Upper lobe of right lung (tissue), 1 donor: ENCODE measurements around the gene MCRIP1. TPM values are rescaled to one million over a fixed set of nuclear protein-coding genes. Genes with fewer than 3 reads are reported as not detected.

Experiments used
- ATAC-seq: fragments of 200-7000 bp; cut with Tn5 transposase; one replicate; pipeline ENCODE4 v1.9.1; 2020; ENCODE audit warnings: mild to moderate bottlenecking, moderate library complexity
- DNase-seq: peaks from one replicate; pipeline ENCODE4 v3.0.0-alpha.2; 2020
- H3K27ac ChIP-seq: fragments of 200-600 bp; one replicate; pipeline ENCODE4 v1.8.0; 2022
- H3K27me3 ChIP-seq: fragments of 200-600 bp; one replicate; pipeline ENCODE4 v1.8.0; 2022; ENCODE audit warnings: mild to moderate bottlenecking
- H3K36me3 ChIP-seq: fragments of 200-600 bp; one replicate; pipeline ENCODE4 v1.8.0; 2022
- H3K4me1 ChIP-seq: fragments of 200-600 bp; one replicate; pipeline ENCODE4 v1.8.0; 2022
- H3K4me3 ChIP-seq: fragments of 200-600 bp; one replicate; pipeline ENCODE4 v1.8.0; 2022; ENCODE audit warnings: mild to moderate bottlenecking
- H3K9me3 ChIP-seq: fragments of 200-600 bp; one replicate; pipeline ENCODE4 v1.8.0; 2022
- intact Hi-C: fragments of 100-400 bp; cut with DNase I; formaldehyde crosslinking; loops from one replicate; pipeline ENCODE4 v1.11.0; 2022
- total RNA-seq: library from RNA; stranded (reverse); fragmentation: NEBNext Ultra II Directional; extraction: Animal tissue kit (Norgen Biotek cat#: 25700); gene quantifications from one replicate; pipeline ENCODE4 v1.2.1, GENCODE V29; 2021
- TF ChIP-seq, protein P1 (sequence below): fragments of 200-600 bp; IDR thresholded peaks from one replicate; pipeline ENCODE4 v1.8.0; 2022; ENCODE audit warnings: antibody characterized with exemption
- donor health status: DM: no; HTN: yes; CAD: no; lungs with severe emphysema.

MCRIP1 gene
- total RNA-seq, 1 donor from 2014 or later = 72.8 TPM

DNA sequence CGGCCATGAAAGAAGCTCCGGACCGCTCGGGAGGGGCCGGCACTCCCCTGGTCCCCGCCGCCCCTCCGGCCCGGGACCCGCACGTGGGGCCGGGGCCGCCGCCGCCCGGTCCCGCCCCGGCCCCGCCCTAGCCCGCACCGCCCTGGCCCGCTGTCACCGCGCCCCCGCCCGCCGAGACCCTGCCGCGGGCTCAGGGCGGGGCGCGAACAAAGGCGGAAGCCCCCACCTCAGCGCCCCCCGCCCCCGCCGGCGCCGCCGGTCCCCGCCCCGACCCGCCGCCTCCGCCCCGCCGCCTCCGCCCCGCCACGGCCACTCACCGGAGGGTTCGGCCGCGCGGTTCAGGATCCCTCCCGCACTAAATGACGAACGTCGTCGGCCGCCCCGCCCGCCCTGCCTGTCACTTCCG is 37.9 kb upstream of the MCRIP1 start, which contains the start of gene ARHGDIA:
ARHGDIA (minus strand) TSS at position 357 of the 406 bp plus-strand sequence. CDS start 1,407 bp downstream, outside the sequence.
- TF ChIP-seq, protein P1, sequence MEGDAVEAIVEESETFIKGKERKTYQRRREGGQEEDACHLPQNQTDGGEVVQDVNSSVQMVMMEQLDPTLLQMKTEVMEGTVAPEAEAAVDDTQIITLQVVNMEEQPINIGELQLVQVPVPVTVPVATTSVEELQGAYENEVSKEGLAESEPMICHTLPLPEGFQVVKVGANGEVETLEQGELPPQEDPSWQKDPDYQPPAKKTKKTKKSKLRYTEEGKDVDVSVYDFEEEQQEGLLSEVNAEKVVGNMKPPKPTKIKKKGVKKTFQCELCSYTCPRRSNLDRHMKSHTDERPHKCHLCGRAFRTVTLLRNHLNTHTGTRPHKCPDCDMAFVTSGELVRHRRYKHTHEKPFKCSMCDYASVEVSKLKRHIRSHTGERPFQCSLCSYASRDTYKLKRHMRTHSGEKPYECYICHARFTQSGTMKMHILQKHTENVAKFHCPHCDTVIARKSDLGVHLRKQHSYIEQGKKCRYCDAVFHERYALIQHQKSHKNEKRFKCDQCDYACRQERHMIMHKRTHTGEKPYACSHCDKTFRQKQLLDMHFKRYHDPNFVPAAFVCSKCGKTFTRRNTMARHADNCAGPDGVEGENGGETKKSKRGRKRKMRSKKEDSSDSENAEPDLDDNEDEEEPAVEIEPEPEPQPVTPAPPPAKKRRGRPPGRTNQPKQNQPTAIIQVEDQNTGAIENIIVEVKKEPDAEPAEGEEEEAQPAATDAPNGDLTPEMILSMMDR = no peak
- intact Hi-C loops = no loop called here
- peak; percentile 3 for ATAC-seq
- H3K4me1 ChIP-seq = peaks cover 43% of the 10 kb centered on the region
- H3K36me3 ChIP-seq = peaks cover 19% of the 10 kb centered on the region
- H3K27me3 ChIP-seq = no peaks in the 10 kb centered on the region
- H3K4me3 ChIP-seq = peak within 1 kb of the TSS; percentile 94
- H3K9me3 ChIP-seq = no peaks in the 10 kb centered on the region
- DNase-seq = no peak
- H3K27ac ChIP-seq = peak within 1 kb of the TSS; percentile 99

DNA sequence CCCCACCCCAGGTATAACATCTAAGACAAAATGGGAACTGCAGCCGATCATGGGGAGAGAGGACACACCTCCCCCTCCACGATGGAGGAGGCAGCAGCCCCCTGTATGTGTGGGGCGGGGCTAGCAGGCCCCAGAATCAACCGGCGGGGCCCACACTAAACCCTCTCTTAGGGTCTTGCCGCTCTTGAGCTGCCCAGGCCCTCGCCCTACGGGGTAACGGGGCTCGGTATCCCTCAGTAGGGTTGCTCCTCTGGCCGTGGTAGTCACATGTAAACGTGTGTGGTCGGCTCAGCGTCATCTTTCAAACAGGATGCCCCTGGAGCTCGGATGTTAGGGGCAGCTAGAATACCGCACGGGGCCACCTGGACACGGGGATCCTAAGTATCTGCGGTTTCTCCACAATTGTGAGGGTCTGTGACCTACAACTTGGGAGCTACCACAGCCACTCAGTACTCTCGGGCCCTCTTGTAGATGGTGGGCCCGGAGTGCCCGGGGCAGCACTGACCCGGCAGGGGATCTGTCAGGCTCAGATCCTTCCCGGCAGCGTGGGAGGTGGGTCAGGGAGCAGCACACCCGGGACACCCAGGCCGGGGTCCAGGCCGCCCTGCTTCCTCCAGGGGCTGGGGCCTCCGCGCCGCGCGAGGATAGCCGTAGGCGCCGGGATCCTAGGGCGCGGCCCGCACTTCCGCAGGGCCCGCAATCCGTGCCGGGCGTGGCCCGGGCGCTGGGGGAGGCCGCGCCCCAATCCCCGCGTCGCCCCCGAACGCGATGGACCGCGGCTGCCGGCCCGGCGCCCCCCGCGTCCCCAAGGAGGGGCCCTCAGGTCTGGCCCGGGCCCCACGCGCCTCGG is 37.3 kb upstream of the MCRIP1 start:
- Histone ChIP-seq H3K4me1 (peaks cover 43% of the 10 kb centered on the region), H3K27ac (peak overlapping the region; percentile 89), H3K9me3 (no peaks in the 10 kb centered on the region), H3K27me3 (no peaks in the 10 kb centered on the region), H3K36me3 (peaks cover 19% of the 10 kb centered on the region), H3K4me3 (peak overlapping the region; percentile 79)
- intact Hi-C loops = no loop called here
- DNase-seq = peak; percentile 82
- TF ChIP-seq, protein P1 = no peak
- peak; percentile 29 for ATAC-seq

DNA sequence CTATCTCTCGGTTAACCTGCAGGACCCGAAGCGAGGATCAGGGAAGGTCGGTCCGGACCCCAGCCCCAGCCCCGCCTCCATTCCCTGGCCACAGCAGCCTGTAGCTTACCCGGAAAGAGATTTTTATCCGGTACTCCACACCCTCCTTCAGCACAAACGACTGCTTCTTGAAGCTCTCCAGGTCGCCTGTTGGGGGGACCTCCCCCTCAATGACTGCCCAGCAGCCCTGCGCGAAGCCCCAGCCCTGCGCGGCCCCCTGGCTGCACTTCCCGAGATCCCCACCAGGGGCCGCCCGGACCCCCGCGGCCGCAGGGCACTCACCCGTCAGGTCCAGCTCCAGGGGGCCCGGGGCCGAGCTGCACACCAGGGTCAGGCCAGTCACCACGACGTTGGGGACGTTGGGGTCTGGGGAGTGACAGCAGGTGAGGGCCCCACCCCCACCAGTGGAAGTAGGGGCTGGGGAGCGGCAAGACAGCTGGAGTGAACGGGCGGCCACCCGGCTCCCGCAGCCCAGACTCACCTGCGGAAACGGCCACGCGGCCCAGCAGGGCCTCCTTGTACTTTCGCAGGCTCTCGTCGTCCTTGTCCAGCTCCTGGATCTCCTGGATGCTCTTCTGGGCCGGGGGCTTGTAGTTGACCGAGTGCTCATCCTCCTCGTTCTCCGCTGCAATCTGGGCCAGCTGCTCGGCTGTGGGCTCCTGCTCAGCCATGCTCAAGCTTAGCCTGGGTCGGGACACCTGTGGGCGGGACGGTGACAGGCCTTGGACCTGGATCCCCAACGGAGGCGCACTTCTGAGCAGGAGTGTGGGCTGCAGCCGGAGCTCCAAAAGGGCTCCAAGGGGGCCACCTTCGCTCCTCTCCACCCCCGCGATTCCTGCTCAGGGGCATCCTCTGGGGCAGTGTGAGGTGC is 36.4 kb upstream of the MCRIP1 start:
- Histone ChIP-seq H3K36me3 (peaks cover 19% of the 10 kb centered on the region), H3K4me1 (peaks cover 43% of the 10 kb centered on the region), H3K4me3 (peak overlapping the region; percentile 79), H3K27ac (peak overlapping the region; percentile 89), H3K27me3 (no peaks in the 10 kb centered on the region), H3K9me3 (no peaks in the 10 kb centered on the region)
- intact Hi-C loops = no loop called here
- TF ChIP-seq, protein P1 = peak; percentile 89
- ATAC-seq = peak; percentile 4
- peak; percentile 70 for DNase-seq

DNA sequence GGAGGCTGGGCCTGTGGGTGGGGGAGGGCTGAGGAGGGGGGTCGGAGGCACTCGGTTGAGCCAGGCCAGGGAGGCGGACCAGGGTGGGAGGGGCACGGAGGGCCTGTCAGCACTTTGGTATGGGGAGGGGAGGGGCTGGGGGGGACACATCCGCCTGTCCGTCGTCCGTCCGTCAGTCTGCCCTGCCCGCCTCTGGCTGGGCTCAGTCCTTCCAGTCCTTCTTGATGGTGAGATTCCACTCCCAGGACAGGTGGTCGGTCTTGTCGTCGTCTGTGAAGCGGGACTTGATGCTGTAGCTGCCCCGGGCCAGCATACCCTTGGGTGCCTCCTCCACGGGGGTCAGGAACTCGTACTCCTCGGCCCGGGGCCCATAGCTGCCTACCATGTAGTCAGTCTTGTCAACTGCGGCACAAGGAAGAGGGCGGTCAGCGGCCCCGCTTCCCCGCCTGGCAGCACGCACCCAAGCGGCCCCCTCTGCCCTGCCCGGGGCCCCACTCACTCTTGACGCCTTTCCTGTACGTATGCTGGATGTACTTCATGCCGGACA is 35.7 kb upstream of the MCRIP1 start:
- peaks cover 43% of the 10 kb centered on the region for H3K4me1 ChIP-seq
- no peaks in the 10 kb centered on the region for H3K27me3 ChIP-seq
- peaks cover 19% of the 10 kb centered on the region for H3K36me3 ChIP-seq
- intact Hi-C loops = no loop called here
- peak; percentile 74 for DNase-seq
- peak overlapping the region; percentile 89 for H3K27ac ChIP-seq
- H3K4me3 ChIP-seq = no peak overlapping the region
- TF ChIP-seq, protein P1 = no peak
- no peaks in the 10 kb centered on the region for H3K9me3 ChIP-seq
- peak; percentile 0 for ATAC-seq

DNA sequence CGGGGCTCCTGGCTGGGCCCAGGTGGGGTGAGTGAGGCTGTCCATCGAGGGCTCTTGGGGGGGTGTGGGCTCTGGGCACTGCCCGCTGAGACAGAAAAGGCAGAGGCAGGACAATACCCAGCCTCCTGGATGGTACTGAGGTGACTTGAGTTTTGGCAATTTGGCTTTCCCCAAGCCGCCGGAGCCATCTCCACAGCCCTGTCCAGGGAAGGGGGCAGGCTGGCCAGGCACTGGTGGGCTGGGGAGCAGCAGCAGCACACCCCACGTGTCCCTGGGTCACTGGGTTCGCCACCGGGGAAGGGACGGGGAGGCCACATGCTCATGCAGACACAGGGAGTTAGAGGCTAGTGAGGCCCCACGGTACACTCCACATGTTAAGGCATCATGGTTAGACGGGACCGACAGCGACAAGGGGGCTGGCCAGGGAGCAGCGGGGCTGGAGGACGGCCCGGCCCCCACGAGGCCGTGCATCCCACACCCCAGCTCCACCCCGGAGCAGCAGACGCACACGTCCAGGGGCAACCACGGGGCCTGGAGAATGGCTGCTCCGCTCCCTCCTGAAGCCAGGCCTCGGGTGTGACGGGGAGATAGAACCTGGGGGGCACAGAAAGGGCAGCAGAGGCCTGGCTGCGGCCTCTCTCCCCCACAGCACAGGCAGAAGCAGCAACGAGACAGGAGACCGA is 35.0 kb upstream of the MCRIP1 start:
- peaks cover 43% of the 10 kb centered on the region for H3K4me1 ChIP-seq
- intact Hi-C loops = no loop called here
- H3K36me3 ChIP-seq = peaks cover 19% of the 10 kb centered on the region

More for the DNA sequence above, 35.0 kb upstream of the MCRIP1 start:
- Histone ChIP-seq H3K9me3 (no peaks in the 10 kb centered on the region), H3K27ac (no peak overlapping the region), H3K27me3 (no peaks in the 10 kb centered on the region), H3K4me3 (no peak overlapping the region)
- TF ChIP-seq, protein P1 = no peak
- ATAC-seq (no peak), DNase-seq (no peak)
